NB4 (cell line): Measurements from ENCODE around the gene ANKRD9.

Experiments
- CTCF ChIP-seq: IDR thresholded peaks from one replicate; pipeline ENCODE4 v1.5.1; 2012; ENCODE audit warnings: low read depth, low read length
- MAX ChIP-seq: IDR thresholded peaks from 2 replicates; pipeline ENCODE4 v1.6.1; 2011; ENCODE audit warnings: low read depth, low read length
- MYC ChIP-seq: IDR thresholded peaks from 2 replicates; pipeline ENCODE4 v1.6.1; 2011; ENCODE audit warnings: low read depth, low read length
- POLR2A ChIP-seq: IDR thresholded peaks from 2 replicates; pipeline ENCODE4 v1.6.1; 2011; ENCODE audit warnings: mild to moderate bottlenecking; ENCODE audit not compliant: insufficient read length; ENCODE audit errors: extremely low read depth

- TF ChIP-seq CTCF (no peak), POLR2A (no peak), MAX (no peak), MYC (no peak)
These were observed 8.6 kb upstream of the ANKRD9 start for GRCh38 chr14:102518063-102518648.
